PC-3 (cell line): ENCODE data around the gene CFAP99. TPM values are rescaled to one million over a fixed set of nuclear protein-coding genes. Genes with fewer than 3 reads are reported as not detected.

Experiments
- ATAC-seq: fragments of 200-7000 bp; cut with Tn5 transposase; 2 replicates; pipeline ENCODE4 v1.9.1; 2020; ENCODE audit warnings: mild to moderate bottlenecking, moderate library complexity
- BruUV-seq: library from RNA; stranded (reverse); fragments of 400-500 nt; replicated peaks from 2 replicates; lab custom pipeline; 2021; lab: Mats Ljungman, UMichigan
- CTCF ChIA-PET: fragments of 300-600 bp; sonication (Branson Sonifier 250); formaldehyde crosslinking; loops from one replicate; lab custom pipeline; 2022; ENCODE audit warnings: antibody characterized with exemption; lab: Charles Lee
- POLR2A ChIA-PET: fragments of 300-600 bp; sonication (Branson Sonifier 250); formaldehyde crosslinking; loops from one replicate; lab custom pipeline; 2022; ENCODE audit warnings: antibody characterized with exemption; ENCODE audit not compliant: unreplicated experiment; lab: Charles Lee
- DNase-seq: peaks from one replicate; pipeline ENCODE4 v3.0.0-alpha.2; 2015
- H2AFZ ChIP-seq: fragments of 300-600 bp; sonication (generic); 2 replicates; pipeline ENCODE4 v1.6.0; 2016; ENCODE audit warnings: antibody characterized with exemption, low read length
- H3F3A ChIP-seq: fragments of 300-600 bp; sonication (generic); one replicate; pipeline ENCODE4 v1.6.0; 2017; ENCODE audit warnings: antibody characterized with exemption, low read length, control low read depth, mild to moderate bottlenecking; ENCODE audit not compliant: unreplicated experiment
- H3K27ac ChIP-seq: fragments of 300-600 bp; sonication (generic); 2 replicates; pipeline ENCODE4 v1.5.1; 2016; ENCODE audit warnings: mild to moderate bottlenecking, low read length
- H3K27me3 ChIP-seq: fragments of 300-600 bp; sonication (generic); 2 replicates; pipeline ENCODE4 v1.6.1; 2016; ENCODE audit warnings: low read length, mixed read lengths
- H3K36me3 ChIP-seq: fragments of 300-600 bp; sonication (generic); 2 replicates; pipeline ENCODE4 v1.6.1; 2016; ENCODE audit warnings: low read depth, mixed run types, low read length, mixed read lengths
- H3K4me1 ChIP-seq: fragments of 300-600 bp; sonication (generic); 2 replicates; pipeline ENCODE4 v1.5.1; 2016; ENCODE audit warnings: low read length; ENCODE audit not compliant: insufficient read depth
- H3K4me2 ChIP-seq: fragments of 300-600 bp; sonication (generic); 2 replicates; pipeline ENCODE4 v1.6.0; 2016; ENCODE audit warnings: low read length
- H3K4me3 ChIP-seq: fragments of 300-600 bp; sonication (generic); 2 replicates; pipeline ENCODE4 v1.5.1; 2016; ENCODE audit warnings: mild to moderate bottlenecking, low read length, mixed read lengths
- H3K79me2 ChIP-seq: fragments of 300-600 bp; sonication (generic); 2 replicates; pipeline ENCODE4 v1.6.1; 2017; ENCODE audit warnings: low read length, mixed read lengths
- H3K9ac ChIP-seq: fragments of 300-600 bp; sonication (generic); 2 replicates; pipeline ENCODE4 v1.6.0; 2016; ENCODE audit warnings: mild to moderate bottlenecking, low read length
- H3K9me2 ChIP-seq: fragments of 300-600 bp; sonication (generic); replicated peaks from 2 replicates; pipeline ENCODE4 v1.6.1; 2016; ENCODE audit warnings: mixed run types, low read length, mixed read lengths
- H3K9me3 ChIP-seq: fragments of 300-600 bp; sonication (generic); 2 replicates; pipeline ENCODE4 v1.6.1; 2016; ENCODE audit warnings: low read length, mixed read lengths
- H4K20me1 ChIP-seq: fragments of 300-600 bp; sonication (generic); 2 replicates; pipeline ENCODE4 v1.6.1; 2016; ENCODE audit warnings: low read length, mixed read lengths
- EZH2 ChIP-seq: fragments of 300-600 bp; sonication (generic); IDR thresholded peaks from one replicate; pipeline ENCODE4 v1.6.1; 2017; ENCODE audit warnings: antibody characterized with exemption, mild to moderate bottlenecking, low read length; ENCODE audit not compliant: unreplicated experiment
- EZH2phosphoT487 ChIP-seq: fragments of 300-600 bp; sonication (generic); IDR thresholded peaks from 2 replicates; pipeline ENCODE4 v1.6.1; 2018; ENCODE audit warnings: mild to moderate bottlenecking, antibody characterized with exemption, low read length, borderline replicate concordance
- intact Hi-C: fragments of 100-400 bp; cut with micrococcal nuclease; formaldehyde crosslinking; loops from 2 replicates; pipeline ENCODE4 v1.9.0; 2023
- total RNA-seq: library from RNA; depleted of rRNA; stranded (reverse); fragments of >200 nt; gene quantifications from 2 replicates; pipeline ENCODE4 v1.2.3, GENCODE V29; 2014
- TF ChIP-seq, protein P1 (sequence below): fragments of 300-600 bp; sonication (generic); conservative IDR thresholded peaks from 2 replicates; pipeline ENCODE4 v1.5.1; 2017; ENCODE audit warnings: antibody characterized with exemption, low read depth, mild to moderate bottlenecking, low read length

CFAP99 gene
- total RNA-seq, 1 experiment from 2014 or later, result not detected

DNA sequence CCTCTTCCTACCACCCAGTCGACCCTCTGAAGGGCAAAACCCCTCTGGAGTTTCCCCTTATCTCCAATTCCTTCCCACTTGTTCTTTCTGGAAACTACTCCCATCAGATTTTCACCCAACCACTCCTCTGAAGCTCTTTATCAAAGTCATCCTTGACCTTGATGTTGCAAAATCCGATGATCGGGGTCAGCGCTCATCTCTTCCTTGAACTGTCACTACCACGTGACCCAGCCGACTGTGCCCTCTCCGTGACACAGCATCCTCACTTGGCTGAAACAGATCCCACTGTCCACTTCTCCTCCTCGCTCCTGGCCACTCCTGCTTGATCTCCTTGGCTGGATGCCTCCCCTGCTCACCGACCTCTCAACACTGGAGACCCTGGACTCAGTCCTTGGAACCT lies 1.1 kb downstream of the CFAP99 start:
- no TSS peak for BruUV-seq
- H3K9ac ChIP-seq, result no peak overlapping the region
- ChIA-PET CTCF (no interaction called here), POLR2A (no interaction called here)
- H3K27me3 ChIP-seq, result peaks cover 4% of the 10 kb centered on the region
- no peaks in the 10 kb centered on the region for H3K36me3 ChIP-seq
- no peaks in the 10 kb centered on the region for H3K9me2 ChIP-seq
- no peak for DNase-seq
- H3K79me2 ChIP-seq, result no peaks in the 10 kb centered on the region
- no peaks in the 10 kb centered on the region for H3K9me3 ChIP-seq
- H3K4me2 ChIP-seq, result no peak overlapping the region
- TF ChIP-seq, protein P1, sequence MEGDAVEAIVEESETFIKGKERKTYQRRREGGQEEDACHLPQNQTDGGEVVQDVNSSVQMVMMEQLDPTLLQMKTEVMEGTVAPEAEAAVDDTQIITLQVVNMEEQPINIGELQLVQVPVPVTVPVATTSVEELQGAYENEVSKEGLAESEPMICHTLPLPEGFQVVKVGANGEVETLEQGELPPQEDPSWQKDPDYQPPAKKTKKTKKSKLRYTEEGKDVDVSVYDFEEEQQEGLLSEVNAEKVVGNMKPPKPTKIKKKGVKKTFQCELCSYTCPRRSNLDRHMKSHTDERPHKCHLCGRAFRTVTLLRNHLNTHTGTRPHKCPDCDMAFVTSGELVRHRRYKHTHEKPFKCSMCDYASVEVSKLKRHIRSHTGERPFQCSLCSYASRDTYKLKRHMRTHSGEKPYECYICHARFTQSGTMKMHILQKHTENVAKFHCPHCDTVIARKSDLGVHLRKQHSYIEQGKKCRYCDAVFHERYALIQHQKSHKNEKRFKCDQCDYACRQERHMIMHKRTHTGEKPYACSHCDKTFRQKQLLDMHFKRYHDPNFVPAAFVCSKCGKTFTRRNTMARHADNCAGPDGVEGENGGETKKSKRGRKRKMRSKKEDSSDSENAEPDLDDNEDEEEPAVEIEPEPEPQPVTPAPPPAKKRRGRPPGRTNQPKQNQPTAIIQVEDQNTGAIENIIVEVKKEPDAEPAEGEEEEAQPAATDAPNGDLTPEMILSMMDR, result no peak
- TF ChIP-seq EZH2, result no peak
- TF ChIP-seq EZH2phosphoT487, result no peak
- ATAC-seq, result no peak
- H3F3A ChIP-seq, result no peaks in the 10 kb centered on the region
- intact Hi-C loops, result loop anchor here (5.0 to 10.0 kb wide), 2 partner anchors 45 to 158 kb away; partner anchors contain the start of genes MXD4 and RNF4
- peaks cover 5% of the 10 kb centered on the region; the same call in 1 of the 2 replicates for H3K4me1 ChIP-seq
- no peak overlapping the region for H2AFZ ChIP-seq
- no peak overlapping the region for H3K4me3 ChIP-seq
- H4K20me1 ChIP-seq, result no peaks in the 10 kb centered on the region
- no peak overlapping the region for H3K27ac ChIP-seq

DNA sequence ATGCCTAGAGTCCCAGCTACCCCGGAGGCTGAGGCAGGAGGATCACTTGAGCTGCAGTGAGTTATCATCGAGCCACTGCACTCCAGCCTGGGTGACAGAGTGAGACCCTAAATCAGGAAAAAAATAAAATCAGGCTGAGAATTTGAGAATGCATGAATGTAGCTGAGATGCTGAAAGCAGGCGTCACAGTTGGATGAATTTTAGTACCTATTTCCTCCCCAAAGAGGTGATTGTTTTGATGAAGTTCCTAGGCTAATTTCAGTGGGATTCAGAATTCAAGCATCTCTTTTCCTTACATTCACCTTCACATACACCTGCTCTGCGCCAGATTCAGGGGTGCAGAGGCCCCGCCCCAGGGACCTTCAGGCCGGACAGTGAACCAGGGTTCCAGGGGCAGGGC lies 3.2 kb downstream of the CFAP99 start:
- Histone ChIP-seq H3K9ac (no peak overlapping the region), H3K4me3 (no peak overlapping the region), H3K27ac (no peak overlapping the region), H3K4me2 (no peak overlapping the region), H3K79me2 (no peaks in the 10 kb centered on the region), H3K4me1 (peaks cover 5% of the 10 kb centered on the region; the same call in 1 of the 2 replicates), H3K27me3 (peaks cover 4% of the 10 kb centered on the region), H4K20me1 (no peaks in the 10 kb centered on the region), H3K9me2 (no peaks in the 10 kb centered on the region), H3F3A (no peaks in the 10 kb centered on the region), H2AFZ (no peak overlapping the region), H3K9me3 (no peaks in the 10 kb centered on the region), H3K36me3 (no peaks in the 10 kb centered on the region)
- BruUV-seq, result no TSS peak
- intact Hi-C loops, result no loop called here
- ChIA-PET CTCF (no interaction called here), POLR2A (no interaction called here)
- TF ChIP-seq EZH2 (no peak), EZH2phosphoT487 (no peak)
- TF ChIP-seq, protein P1, result no peak
- ATAC-seq (no peak), DNase-seq (no peak)

DNA sequence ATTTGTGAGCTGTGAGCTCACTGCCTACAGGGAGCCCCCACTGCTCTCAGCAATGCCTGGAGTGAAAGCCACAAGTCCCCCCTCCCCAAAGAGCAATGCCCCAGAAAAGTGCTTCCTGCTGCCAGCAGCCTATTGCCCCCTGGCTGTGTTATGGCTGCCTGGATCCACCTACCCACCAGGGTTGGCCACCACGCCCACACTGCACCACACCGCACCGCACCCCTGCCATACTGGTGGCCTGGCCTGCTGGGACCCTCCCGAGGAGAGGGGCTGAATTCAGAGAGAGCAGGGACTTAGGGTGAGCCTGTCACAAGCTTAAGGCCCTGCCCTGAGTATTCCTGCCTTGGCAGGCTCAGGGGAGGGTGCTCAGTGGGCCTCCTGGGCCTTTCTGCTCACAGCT lies 4.3 kb downstream of the CFAP99 start:
- no peaks in the 10 kb centered on the region; the same call in 1 of the 2 replicates for H3K4me1 ChIP-seq
- no peaks in the 10 kb centered on the region for H3K9me3 ChIP-seq
- H3K27ac ChIP-seq, result no peak overlapping the region
- H3K4me2 ChIP-seq, result no peak overlapping the region
- no peaks in the 10 kb centered on the region for H3K9me2 ChIP-seq
- ChIA-PET CTCF (no interaction called here), POLR2A (no interaction called here)
- no peaks in the 10 kb centered on the region for H3K79me2 ChIP-seq
- peaks cover 4% of the 10 kb centered on the region; the same call in 1 of the 2 replicates for H3K27me3 ChIP-seq
- no peak overlapping the region for H3K4me3 ChIP-seq
- ATAC-seq, result no peak
- no TSS peak for BruUV-seq
- intact Hi-C loops, result no loop called here
- no peak for DNase-seq
- no peak overlapping the region for H3K9ac ChIP-seq
- H3F3A ChIP-seq, result no peaks in the 10 kb centered on the region
- TF ChIP-seq EZH2 (no peak), EZH2phosphoT487 (no peak)
- TF ChIP-seq, protein P1, result no peak
- H4K20me1 ChIP-seq, result no peaks in the 10 kb centered on the region
- no peak overlapping the region for H2AFZ ChIP-seq
- H3K36me3 ChIP-seq, result no peaks in the 10 kb centered on the region
